ENCODE data around the gene PBX4.

DNA sequence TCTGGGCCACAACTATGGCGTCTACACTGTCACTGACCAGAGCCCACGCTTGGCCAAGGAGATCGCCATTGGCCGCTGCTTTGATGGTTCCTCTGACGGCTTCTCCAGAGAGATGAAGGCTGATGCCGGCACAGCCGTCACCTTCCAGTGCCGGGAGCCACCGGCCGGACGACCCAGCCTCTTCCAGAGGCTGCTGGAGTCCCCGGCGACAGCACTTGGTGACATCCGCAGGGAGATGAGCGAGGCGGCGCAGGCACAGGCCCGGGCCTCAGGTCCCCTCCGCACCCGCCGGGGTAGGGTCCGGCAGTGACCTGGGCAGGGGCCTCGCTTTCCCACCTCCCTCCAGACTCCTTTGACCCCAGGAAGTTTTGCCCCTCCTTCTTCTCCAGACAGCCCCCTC lies 72.8 kb downstream of the PBX4 start:
- no peak for TF ChIP-seq POLR2AphosphoS5 (IDR thresholded peaks at IDR 0.05; ENCODE audit: low read depth, low read length)
- TF ChIP-seq, protein P1, sequence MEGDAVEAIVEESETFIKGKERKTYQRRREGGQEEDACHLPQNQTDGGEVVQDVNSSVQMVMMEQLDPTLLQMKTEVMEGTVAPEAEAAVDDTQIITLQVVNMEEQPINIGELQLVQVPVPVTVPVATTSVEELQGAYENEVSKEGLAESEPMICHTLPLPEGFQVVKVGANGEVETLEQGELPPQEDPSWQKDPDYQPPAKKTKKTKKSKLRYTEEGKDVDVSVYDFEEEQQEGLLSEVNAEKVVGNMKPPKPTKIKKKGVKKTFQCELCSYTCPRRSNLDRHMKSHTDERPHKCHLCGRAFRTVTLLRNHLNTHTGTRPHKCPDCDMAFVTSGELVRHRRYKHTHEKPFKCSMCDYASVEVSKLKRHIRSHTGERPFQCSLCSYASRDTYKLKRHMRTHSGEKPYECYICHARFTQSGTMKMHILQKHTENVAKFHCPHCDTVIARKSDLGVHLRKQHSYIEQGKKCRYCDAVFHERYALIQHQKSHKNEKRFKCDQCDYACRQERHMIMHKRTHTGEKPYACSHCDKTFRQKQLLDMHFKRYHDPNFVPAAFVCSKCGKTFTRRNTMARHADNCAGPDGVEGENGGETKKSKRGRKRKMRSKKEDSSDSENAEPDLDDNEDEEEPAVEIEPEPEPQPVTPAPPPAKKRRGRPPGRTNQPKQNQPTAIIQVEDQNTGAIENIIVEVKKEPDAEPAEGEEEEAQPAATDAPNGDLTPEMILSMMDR (IDR thresholded peaks at IDR 0.05 in 2 of 3, conservative IDR thresholded peaks at IDR 0.05 in 1 of 3; ENCODE audit: borderline replicate concordance in 1 of 3, insufficient read depth in 1 of 3, low read depth in 2 of 3, low read length in 2 of 3): no peak
- TF ChIP-seq, protein P2, sequence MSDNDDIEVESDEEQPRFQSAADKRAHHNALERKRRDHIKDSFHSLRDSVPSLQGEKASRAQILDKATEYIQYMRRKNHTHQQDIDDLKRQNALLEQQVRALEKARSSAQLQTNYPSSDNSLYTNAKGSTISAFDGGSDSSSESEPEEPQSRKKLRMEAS (IDR thresholded peaks at IDR 0.05): no peak
- no peak for TF ChIP-seq RAD21 (IDR thresholded peaks at IDR 0.05; ENCODE audit: low read depth)
- no peak for TF ChIP-seq POLR2A (IDR thresholded peaks at IDR 0.05; ENCODE audit: borderline replicate concordance, extremely low read depth, insufficient read depth, insufficient read length)
- TF ChIP-seq ZFX (IDR thresholded peaks at IDR 0.05): no peak
- no peak for TF ChIP-seq SP1 (IDR thresholded peaks at IDR 0.05; ENCODE audit: low read depth)
- no peak for TF ChIP-seq SRF (IDR thresholded peaks at IDR 0.05; ENCODE audit: low read depth)
- TF ChIP-seq, protein P3, sequence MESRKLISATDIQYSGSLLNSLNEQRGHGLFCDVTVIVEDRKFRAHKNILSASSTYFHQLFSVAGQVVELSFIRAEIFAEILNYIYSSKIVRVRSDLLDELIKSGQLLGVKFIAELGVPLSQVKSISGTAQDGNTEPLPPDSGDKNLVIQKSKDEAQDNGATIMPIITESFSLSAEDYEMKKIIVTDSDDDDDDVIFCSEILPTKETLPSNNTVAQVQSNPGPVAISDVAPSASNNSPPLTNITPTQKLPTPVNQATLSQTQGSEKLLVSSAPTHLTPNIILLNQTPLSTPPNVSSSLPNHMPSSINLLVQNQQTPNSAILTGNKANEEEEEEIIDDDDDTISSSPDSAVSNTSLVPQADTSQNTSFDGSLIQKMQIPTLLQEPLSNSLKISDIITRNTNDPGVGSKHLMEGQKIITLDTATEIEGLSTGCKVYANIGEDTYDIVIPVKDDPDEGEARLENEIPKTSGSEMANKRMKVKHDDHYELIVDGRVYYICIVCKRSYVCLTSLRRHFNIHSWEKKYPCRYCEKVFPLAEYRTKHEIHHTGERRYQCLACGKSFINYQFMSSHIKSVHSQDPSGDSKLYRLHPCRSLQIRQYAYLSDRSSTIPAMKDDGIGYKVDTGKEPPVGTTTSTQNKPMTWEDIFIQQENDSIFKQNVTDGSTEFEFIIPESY (IDR thresholded peaks at IDR 0.05; ENCODE audit: extremely low read depth, insufficient replicate concordance, low read length): no peak
- no peak for TF ChIP-seq CEBPB (IDR thresholded peaks at IDR 0.05; ENCODE audit: low read depth)
